ENCODE results near the gene HORMAD2.

DNA sequence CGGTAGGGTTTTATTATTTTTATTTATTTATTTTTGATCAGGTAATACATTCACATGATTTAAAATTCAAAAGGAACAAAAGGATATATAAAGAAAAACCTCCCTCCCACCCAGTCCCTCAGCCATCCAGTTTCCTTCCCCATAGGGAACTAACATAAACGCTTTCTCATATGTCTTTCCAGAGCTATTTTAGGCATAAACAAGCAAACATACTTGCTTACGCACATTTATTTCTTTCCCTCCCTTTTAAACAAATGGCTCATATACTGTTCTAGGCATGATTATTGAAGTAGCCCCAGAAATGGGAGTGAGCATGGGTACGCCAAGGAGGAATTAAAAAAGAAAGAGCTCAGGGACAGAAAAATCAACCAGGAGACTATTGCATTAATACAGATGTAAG is 102.6 kb downstream of the HORMAD2 start:
- TF ChIP-seq, protein P1, sequence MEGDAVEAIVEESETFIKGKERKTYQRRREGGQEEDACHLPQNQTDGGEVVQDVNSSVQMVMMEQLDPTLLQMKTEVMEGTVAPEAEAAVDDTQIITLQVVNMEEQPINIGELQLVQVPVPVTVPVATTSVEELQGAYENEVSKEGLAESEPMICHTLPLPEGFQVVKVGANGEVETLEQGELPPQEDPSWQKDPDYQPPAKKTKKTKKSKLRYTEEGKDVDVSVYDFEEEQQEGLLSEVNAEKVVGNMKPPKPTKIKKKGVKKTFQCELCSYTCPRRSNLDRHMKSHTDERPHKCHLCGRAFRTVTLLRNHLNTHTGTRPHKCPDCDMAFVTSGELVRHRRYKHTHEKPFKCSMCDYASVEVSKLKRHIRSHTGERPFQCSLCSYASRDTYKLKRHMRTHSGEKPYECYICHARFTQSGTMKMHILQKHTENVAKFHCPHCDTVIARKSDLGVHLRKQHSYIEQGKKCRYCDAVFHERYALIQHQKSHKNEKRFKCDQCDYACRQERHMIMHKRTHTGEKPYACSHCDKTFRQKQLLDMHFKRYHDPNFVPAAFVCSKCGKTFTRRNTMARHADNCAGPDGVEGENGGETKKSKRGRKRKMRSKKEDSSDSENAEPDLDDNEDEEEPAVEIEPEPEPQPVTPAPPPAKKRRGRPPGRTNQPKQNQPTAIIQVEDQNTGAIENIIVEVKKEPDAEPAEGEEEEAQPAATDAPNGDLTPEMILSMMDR (IDR thresholded peaks at IDR 0.05; ENCODE audit: extremely low read depth in 1 of 2, insufficient read depth in 1 of 2, low read depth in 1 of 2, low read length in 2 of 2): no peak
- TF ChIP-seq POLR2AphosphoS5 (IDR thresholded peaks at IDR 0.05; ENCODE audit: insufficient read depth, low read depth, low read length) (no peak), POLR2A (IDR thresholded peaks at IDR 0.05; ENCODE audit: low read depth, low read length) (no peak), GATA2 (IDR thresholded peaks at IDR 0.05; ENCODE audit: insufficient read depth, insufficient read length, low read depth, low read length) (no peak), JUN (IDR thresholded peaks at IDR 0.05; ENCODE audit: borderline replicate concordance, insufficient read depth, insufficient read length, low read depth) (no peak), EZH2 (IDR thresholded peaks at IDR 0.05; ENCODE audit: borderline replicate concordance, low read depth, low read length, severe bottlenecking) (no peak)
- TF ChIP-seq, protein P2, sequence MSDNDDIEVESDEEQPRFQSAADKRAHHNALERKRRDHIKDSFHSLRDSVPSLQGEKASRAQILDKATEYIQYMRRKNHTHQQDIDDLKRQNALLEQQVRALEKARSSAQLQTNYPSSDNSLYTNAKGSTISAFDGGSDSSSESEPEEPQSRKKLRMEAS (IDR thresholded peaks at IDR 0.05; ENCODE audit: insufficient read depth, insufficient read length): no peak

Measured in endothelial cell of umbilical vein (primary cell).